AG04450 (cell line): Measurements from ENCODE around the gene ADISSP. TPM values are rescaled to one million over a fixed set of nuclear protein-coding genes. Genes with fewer than 3 reads are reported as not detected.

ENCODE experiments used
- CTCF ChIA-PET: fragments of 300-600, 350-600 bp; formaldehyde crosslinking; extraction: SDS; loops from one replicate; lab custom pipeline; 2022; ENCODE audit warnings: antibody characterized with exemption, inconsistent platforms; lab: Charles Lee
- POLR2A ChIA-PET: fragments of 350-600 bp; formaldehyde crosslinking; extraction: SDS; loops from one replicate; lab custom pipeline; 2021; ENCODE audit warnings: antibody characterized with exemption, inconsistent platforms; lab: Yijun Ruan, JAX
- DNase-seq: peaks from one replicate; pipeline ENCODE4 v3.0.0-alpha.2; 2011; ENCODE audit warnings: low read depth, low spot score
- H3K27ac ChIP-seq: one replicate; pipeline ENCODE4 v1.5.1; 2012; ENCODE audit warnings: low read depth, low read length, control low read depth
- H3K27me3 ChIP-seq: one replicate; pipeline ENCODE4 v1.6.0; 2012; ENCODE audit warnings: low read length; ENCODE audit not compliant: control insufficient read depth, insufficient read depth
- H3K4me3 ChIP-seq: 2 replicates; pipeline ENCODE4 v1.5.1; 2011; ENCODE audit warnings: mild to moderate bottlenecking, low read depth, low read length, control low read depth
- H3K9me3 ChIP-seq: 2 replicates; pipeline ENCODE4 v1.5.1; 2012; ENCODE audit warnings: low read length; ENCODE audit not compliant: control insufficient read depth, insufficient read depth
- CTCF ChIP-seq: IDR thresholded peaks from 2 replicates; pipeline ENCODE4 v1.5.1; 2011; ENCODE audit warnings: low read depth, low read length, control low read depth, inconsistent platforms
- polyA plus RNA-seq: library from polyadenylated mRNA; depleted of rRNA; stranded (reverse); fragments of >200 nt; gene quantifications from 2 replicates; pipeline ENCODE4 v1.2.3, GENCODE V29; 2011

ADISSP gene
- polyA plus RNA-seq, 1 experiment: 22.6 TPM

- H3K27me3 ChIP-seq: no peaks in the 10 kb centered on the region
- ChIA-PET POLR2A (no interaction called here), CTCF (interaction anchor here (2.8 kb wide), 1 partner anchor 16 kb away, joined by 8 read pairs; no protein-coding TSS in a partner anchor)
- no peak for DNase-seq
- no peak overlapping the region for H3K27ac ChIP-seq
- H3K9me3 ChIP-seq: no peaks in the 10 kb centered on the region; the same call in 1 of the 2 replicates
- no peak for TF ChIP-seq CTCF
- H3K4me3 ChIP-seq: no peak overlapping the region
Measured at GRCh38 chr20:3802524-3803239, 35.1 kb upstream of the ADISSP start.

GRCh38 chr20:3801846-3802245, 34.3 kb upstream of the ADISSP start:
- DNase-seq: no peak
- TF ChIP-seq CTCF: no peak
- H3K27me3 ChIP-seq: no peaks in the 10 kb centered on the region
- no peak overlapping the region for H3K4me3 ChIP-seq
- ChIA-PET POLR2A (no interaction called here), CTCF (no interaction called here)
- no peaks in the 10 kb centered on the region; the same call in 1 of the 2 replicates for H3K9me3 ChIP-seq
- no peak overlapping the region for H3K27ac ChIP-seq

- ChIA-PET POLR2A (interaction anchor here (0.8 kb wide), 1 partner anchor 12 kb away, joined by 3 read pairs; no protein-coding TSS in a partner anchor), CTCF (interaction anchor here (1.1 kb wide), 1 partner anchor 19 kb away, joined by 5 read pairs; the partner anchor contains the start of gene AP5S1)
- DNase-seq: no peak
- no peak overlapping the region for H3K4me3 ChIP-seq
- H3K27ac ChIP-seq: no peak overlapping the region
- no peaks in the 10 kb centered on the region for H3K27me3 ChIP-seq
- no peak for TF ChIP-seq CTCF
- H3K9me3 ChIP-seq: no peaks in the 10 kb centered on the region; the same call in 1 of the 2 replicates
Measured at GRCh38 chr20:3801299-3801698, 33.7 kb upstream of the ADISSP start.

GRCh38 chr20:3800878-3801260, 33.3 kb upstream of the ADISSP start:
- ChIA-PET CTCF (interaction anchor here (1.1 to 2.2 kb wide), 2 partner anchors 18 to 19 kb away, joined by 5 to 12 read pairs; partner anchors contain the start of gene AP5S1), POLR2A (interaction anchor here (0.8 kb wide), 1 partner anchor 12 kb away, joined by 3 read pairs; no protein-coding TSS in a partner anchor)
- no peak for DNase-seq
- Histone ChIP-seq H3K27me3 (no peaks in the 10 kb centered on the region), H3K27ac (no peak overlapping the region), H3K4me3 (no peak overlapping the region), H3K9me3 (no peaks in the 10 kb centered on the region; the same call in 1 of the 2 replicates)
- TF ChIP-seq CTCF: no peak
